ENCODE results near the gene RBP3. TPM values are rescaled to one million over a fixed set of nuclear protein-coding genes. Genes with fewer than 3 reads are reported as not detected.

Gene RBP3
- total RNA-seq, 1 donor from 2014 or later, result not detected

DNA sequence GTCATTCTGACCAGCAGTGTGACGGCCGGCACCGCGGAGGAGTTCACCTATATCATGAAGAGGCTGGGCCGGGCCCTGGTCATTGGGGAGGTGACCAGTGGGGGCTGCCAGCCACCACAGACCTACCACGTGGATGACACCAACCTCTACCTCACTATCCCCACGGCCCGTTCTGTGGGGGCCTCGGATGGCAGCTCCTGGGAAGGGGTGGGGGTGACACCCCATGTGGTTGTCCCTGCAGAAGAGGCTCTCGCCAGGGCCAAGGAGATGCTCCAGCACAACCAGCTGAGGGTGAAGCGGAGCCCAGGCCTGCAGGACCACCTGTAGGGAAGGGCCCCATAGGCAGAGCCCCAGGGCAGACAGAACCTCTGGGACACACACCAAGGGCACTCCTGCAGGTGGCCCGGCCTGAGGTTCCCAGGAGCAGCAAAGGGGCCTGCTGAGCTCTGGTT, 9.0 kb downstream of the RBP3 start:
- POLR2A ChIA-PET, result no interaction called here
- Mint-ChIP-seq H3K27ac (no peak overlapping the region), H3K27me3 (no peaks in the 10 kb centered on the region), H3K36me3 (ENCODE audit: low read depth) (no peaks in the 10 kb centered on the region), H3K9me3 (no peaks in the 10 kb centered on the region), H3K4me3 (no peak overlapping the region), H3K4me1 (no peaks in the 10 kb centered on the region)
- intact Hi-C loops (cut with micrococcal nuclease), result no loop called here
- DNase-seq, result no peak
- CTCF ChIA-PET, result no interaction called here
- ATAC-seq (ENCODE audit: low read depth), result no peak
- TF ChIP-seq, protein P1, sequence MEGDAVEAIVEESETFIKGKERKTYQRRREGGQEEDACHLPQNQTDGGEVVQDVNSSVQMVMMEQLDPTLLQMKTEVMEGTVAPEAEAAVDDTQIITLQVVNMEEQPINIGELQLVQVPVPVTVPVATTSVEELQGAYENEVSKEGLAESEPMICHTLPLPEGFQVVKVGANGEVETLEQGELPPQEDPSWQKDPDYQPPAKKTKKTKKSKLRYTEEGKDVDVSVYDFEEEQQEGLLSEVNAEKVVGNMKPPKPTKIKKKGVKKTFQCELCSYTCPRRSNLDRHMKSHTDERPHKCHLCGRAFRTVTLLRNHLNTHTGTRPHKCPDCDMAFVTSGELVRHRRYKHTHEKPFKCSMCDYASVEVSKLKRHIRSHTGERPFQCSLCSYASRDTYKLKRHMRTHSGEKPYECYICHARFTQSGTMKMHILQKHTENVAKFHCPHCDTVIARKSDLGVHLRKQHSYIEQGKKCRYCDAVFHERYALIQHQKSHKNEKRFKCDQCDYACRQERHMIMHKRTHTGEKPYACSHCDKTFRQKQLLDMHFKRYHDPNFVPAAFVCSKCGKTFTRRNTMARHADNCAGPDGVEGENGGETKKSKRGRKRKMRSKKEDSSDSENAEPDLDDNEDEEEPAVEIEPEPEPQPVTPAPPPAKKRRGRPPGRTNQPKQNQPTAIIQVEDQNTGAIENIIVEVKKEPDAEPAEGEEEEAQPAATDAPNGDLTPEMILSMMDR (IDR thresholded peaks at IDR 0.05), result no peak

DNA sequence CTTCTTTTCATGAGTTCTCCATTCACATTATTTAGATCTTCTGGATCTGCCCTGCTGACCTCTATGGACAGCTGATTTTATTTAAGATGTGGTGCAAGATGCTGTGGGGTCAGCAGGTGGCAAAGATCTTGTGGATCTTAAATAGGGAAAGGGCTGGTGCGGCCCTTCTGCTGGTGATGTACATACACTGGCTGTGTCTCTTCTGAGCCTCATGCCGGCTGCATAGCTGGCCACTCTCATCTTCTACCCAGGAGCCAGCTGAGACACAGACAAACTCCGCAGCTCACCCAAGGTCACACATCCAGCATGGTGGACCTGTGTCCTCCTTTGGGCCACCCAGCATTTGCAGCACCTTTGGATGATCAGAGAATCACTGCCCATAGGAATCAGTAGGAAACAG, 9.7 kb downstream of the RBP3 start:
- ChIA-PET CTCF (no interaction called here), POLR2A (no interaction called here)
- H3K27me3 Mint-ChIP-seq, result no peaks in the 10 kb centered on the region
- no peak overlapping the region for H3K4me3 Mint-ChIP-seq
- no peak for ATAC-seq (ENCODE audit: low read depth)
- DNase-seq, result no peak
- H3K27ac Mint-ChIP-seq, result no peak overlapping the region
- H3K36me3 Mint-ChIP-seq (ENCODE audit: low read depth), result no peaks in the 10 kb centered on the region
- intact Hi-C loops (cut with micrococcal nuclease), result no loop called here
- TF ChIP-seq, protein P1 (IDR thresholded peaks at IDR 0.05), result no peak
- H3K4me1 Mint-ChIP-seq, result no peaks in the 10 kb centered on the region
- no peaks in the 10 kb centered on the region for H3K9me3 Mint-ChIP-seq

DNA sequence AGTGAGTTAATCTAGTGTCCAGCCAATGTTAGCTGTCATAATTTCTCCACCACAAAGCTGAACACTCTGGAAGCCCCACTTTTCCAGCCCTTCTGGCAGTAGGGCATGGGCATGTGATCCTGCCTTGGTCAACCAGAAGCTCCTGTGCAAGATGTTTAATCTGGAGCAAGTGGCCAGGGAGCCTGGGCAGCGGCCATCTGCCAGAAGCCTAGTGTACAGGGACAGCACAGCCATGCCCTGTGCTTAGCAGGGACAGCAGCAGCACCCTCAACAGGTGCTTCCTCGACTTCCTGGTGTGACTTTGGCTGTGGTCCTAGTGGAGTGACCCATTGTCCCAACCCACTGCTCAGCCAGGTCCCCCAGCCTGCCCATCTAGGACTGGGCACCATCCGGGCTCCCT, 10.3 kb downstream of the RBP3 start:
- no peak overlapping the region for H3K27ac Mint-ChIP-seq
- no peak for DNase-seq
- POLR2A ChIA-PET, result no interaction called here

DNA sequence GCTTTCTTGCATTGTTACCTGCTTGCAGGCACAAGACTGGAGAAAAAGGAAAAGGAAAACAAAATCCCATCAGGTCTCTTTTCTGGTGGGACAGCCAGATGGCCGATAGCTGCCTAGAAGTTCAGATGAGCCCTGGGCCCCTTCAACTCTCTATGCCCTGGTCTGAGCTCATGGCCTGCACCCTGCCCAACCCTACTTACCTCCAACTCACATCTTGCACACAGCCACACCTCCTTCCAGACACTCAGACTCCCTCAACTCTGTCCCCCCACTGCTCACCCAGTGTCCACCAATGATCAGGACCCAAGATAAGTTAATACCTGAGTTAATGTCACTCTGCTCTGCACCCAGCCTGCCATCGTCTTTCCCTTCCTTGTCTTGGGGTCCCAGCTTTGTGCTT, 10.9 kb downstream of the RBP3 start:
- ChIA-PET CTCF (no interaction called here), POLR2A (no interaction called here)
- H3K36me3 Mint-ChIP-seq (ENCODE audit: low read depth), result no peaks in the 10 kb centered on the region
- DNase-seq, result no peak
- TF ChIP-seq, protein P1 (IDR thresholded peaks at IDR 0.05), result no peak
- H3K27me3 Mint-ChIP-seq, result no peaks in the 10 kb centered on the region
- no peaks in the 10 kb centered on the region for H3K4me1 Mint-ChIP-seq
- H3K27ac Mint-ChIP-seq, result no peak overlapping the region
- H3K9me3 Mint-ChIP-seq, result no peaks in the 10 kb centered on the region
- no peak for ATAC-seq (ENCODE audit: low read depth)
- intact Hi-C loops (cut with micrococcal nuclease), result no loop called here
- no peak overlapping the region for H3K4me3 Mint-ChIP-seq

More for the DNA sequence above, 10.3 kb downstream of the RBP3 start:
- ATAC-seq (ENCODE audit: low read depth), result no peak
- Mint-ChIP-seq H3K27me3 (no peaks in the 10 kb centered on the region), H3K36me3 (ENCODE audit: low read depth) (no peaks in the 10 kb centered on the region), H3K4me3 (no peak overlapping the region), H3K4me1 (no peaks in the 10 kb centered on the region), H3K9me3 (no peaks in the 10 kb centered on the region)
- intact Hi-C loops (cut with micrococcal nuclease), result no loop called here
- CTCF ChIA-PET, result no interaction called here
- TF ChIP-seq, protein P1 (IDR thresholded peaks at IDR 0.05), result no peak

DNA sequence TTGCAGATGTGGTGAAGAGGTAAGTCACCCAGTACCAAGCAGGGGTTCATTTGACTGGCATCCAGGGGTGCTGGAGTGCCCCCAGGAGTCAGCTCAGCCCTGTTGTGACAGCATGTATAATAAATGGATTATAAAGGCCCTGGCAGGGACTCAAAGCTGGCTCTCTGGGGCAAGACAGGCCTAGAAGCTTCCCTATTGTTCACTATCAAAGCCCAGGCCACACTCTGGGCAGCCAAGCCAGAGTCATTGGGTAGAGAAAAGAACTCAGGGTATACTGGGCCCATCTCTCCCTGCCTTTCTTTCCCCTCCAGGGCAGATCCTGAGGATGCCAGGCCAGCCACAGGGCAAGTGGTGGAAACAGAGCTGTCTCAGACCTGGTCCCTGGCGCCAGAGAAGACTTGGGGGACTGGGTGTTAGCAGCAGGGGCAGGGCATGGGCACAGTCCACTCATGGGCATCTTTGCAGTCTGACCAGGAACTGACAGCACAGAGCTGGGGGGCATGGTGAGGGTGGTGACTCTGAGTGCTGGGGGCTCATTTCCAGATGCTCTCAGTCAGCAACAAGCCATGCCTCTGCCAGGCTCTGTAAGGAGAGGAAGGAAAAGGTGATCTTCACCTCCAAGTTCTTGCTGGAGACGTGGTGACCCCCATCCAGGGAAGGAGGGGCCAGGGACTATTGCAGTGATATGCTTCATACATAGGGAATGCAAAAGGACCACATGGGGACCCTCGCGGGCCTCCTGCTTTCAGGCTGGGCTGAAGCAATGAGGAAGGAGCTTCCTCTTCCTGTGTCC, 11.7 kb downstream of the RBP3 start:
- DNase-seq, result no peak
- POLR2A ChIA-PET, result no interaction called here
- no peak overlapping the region for H3K27ac Mint-ChIP-seq
- no peaks in the 10 kb centered on the region for H3K4me1 Mint-ChIP-seq
- intact Hi-C loops (cut with micrococcal nuclease), result no loop called here
- CTCF ChIA-PET, result no interaction called here
- TF ChIP-seq, protein P1 (IDR thresholded peaks at IDR 0.05), result no peak
- H3K27me3 Mint-ChIP-seq, result no peaks in the 10 kb centered on the region
- H3K36me3 Mint-ChIP-seq (ENCODE audit: low read depth), result no peaks in the 10 kb centered on the region
- no peaks in the 10 kb centered on the region for H3K9me3 Mint-ChIP-seq
- ATAC-seq (ENCODE audit: low read depth), result no peak
- H3K4me3 Mint-ChIP-seq, result no peak overlapping the region
